K562 (cell line): ENCODE data around the gene PAX2.

ENCODE experiments used
- CTCF ChIP-seq, 3 experiments: IDR thresholded peaks in 2 of 3; conservative IDR thresholded peaks in 1 of 3; 2 replicates each; pipeline ENCODE4 v1.5.1; 2011 to 2012; ENCODE audit warnings: low read length in 3 of 3, mild to moderate bottlenecking in 3 of 3, control low read depth in 2 of 3, improper control_type of control experiment in 1 of 3, inconsistent platforms in 1 of 3, low read depth in 1 of 3, mixed read lengths in 1 of 3, moderate library complexity in 1 of 3; ENCODE audit not compliant: insufficient read depth in 2 of 3
- EZH2 ChIP-seq: IDR thresholded peaks from 2 replicates; pipeline ENCODE4 v1.6.1; 2012; ENCODE audit warnings: low read depth, mild to moderate bottlenecking, inconsistent platforms, low read length, borderline replicate concordance
- MEF2A ChIP-seq: IDR thresholded peaks from 2 replicates; pipeline ENCODE4 v1.6.1; 2011; ENCODE audit warnings: low read depth, mild to moderate bottlenecking, low read length, moderate library complexity; ENCODE audit not compliant: control insufficient read depth
- POLR2AphosphoS5 ChIP-seq: IDR thresholded peaks from 2 replicates; pipeline ENCODE4 v1.6.1; 2011; ENCODE audit warnings: mild to moderate bottlenecking, low read depth, low read length, moderate library complexity; ENCODE audit not compliant: control insufficient read depth, insufficient read depth
- RFX5 ChIP-seq: IDR thresholded peaks from 2 replicates; pipeline ENCODE4 v1.6.1; 2011; ENCODE audit warnings: low read depth, mild to moderate bottlenecking, improper control_type of control experiment, low read length
- YY1 ChIP-seq, 3 experiments: IDR thresholded peaks; 2 replicates each; pipeline ENCODE4 v1.6.1; 2011; ENCODE audit warnings: low read length in 2 of 3, mild to moderate bottlenecking in 2 of 3, moderate library complexity in 2 of 3, borderline replicate concordance in 1 of 3, control low read depth in 1 of 3, low read depth in 1 of 3; ENCODE audit not compliant: insufficient read depth in 3 of 3, insufficient replicate concordance in 2 of 3, control insufficient read depth in 1 of 3, insufficient read length in 1 of 3; ENCODE audit errors: extremely low read depth in 1 of 3
- ZNF766 ChIP-seq: fragments of 200-800 bp; sonication (Bioruptor generic); conservative IDR thresholded peaks from 2 replicates; pipeline ENCODE4 v1.6.1; 2016; ENCODE audit warnings: missing genetic modification characterization, missing compliant biosample characterization

DNA sequence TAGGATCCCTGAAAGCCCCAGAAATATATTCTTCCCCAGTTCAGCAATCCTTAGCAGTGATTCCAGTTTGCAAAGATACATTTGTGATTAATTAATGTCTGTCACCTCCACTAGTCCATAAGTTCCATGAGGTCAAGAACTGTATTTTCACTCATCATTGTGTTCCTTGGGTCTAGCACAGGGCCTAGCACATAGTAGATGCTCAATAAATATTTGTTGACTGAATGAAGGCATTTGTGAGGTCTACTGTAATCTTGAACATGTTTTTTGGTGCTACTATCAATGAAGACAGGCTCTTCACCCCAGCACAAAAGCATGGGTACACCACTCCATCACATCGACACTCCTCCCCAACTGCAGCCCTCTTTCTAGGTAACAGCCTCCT, 30.8 kb upstream of the PAX2 start:
- TF ChIP-seq RFX5 (no peak), CTCF (IDR thresholded peaks at IDR 0.05 in 2 of 3, conservative IDR thresholded peaks at IDR 0.05 in 1 of 3; ENCODE audit: insufficient read depth in 2 of 3, low read depth in 1 of 3, low read length in 3 of 3) (no peak), MEF2A (no peak), YY1 (IDR thresholded peaks at IDR 0.05; ENCODE audit: borderline replicate concordance in 1 of 3, control insufficient read depth in 1 of 3, extremely low read depth in 1 of 3, insufficient read depth in 3 of 3, insufficient read length in 1 of 3, insufficient replicate concordance in 2 of 3, low read depth in 1 of 3, low read length in 2 of 3) (no peak), POLR2AphosphoS5 (no peak), ZNF766 (CRISPR knock-in tag) (no peak), EZH2 (no peak)
